Stimulated activated memory B cell treated with anti-CD40 and anti-IgM and Interleukin-4, amounts not matched to agents 10 μg/mL and 1 μg/mL and 100 μg/mL, for 72 hours (primary cell): ENCODE results near the gene ACTR1B.
A peak's percentile ranks its signal among the peaks of the same experiment; 100 is the strongest.
"Not testable (repeated sequence)": the region's sequence is repeated elsewhere in the genome, so short reads cannot be mapped to it uniquely, and the experiment has no call there.

Experiments used
- ATAC-seq: fragments of 150-1000 bp; cut with Tn5 transposase; 2 replicates; pipeline ENCODE4 v1.10.0; 2021
- H3K27ac Mint-ChIP-seq: one replicate; pipeline ENCODE4 v1.8.0; 2022; ENCODE audit warnings: mild to moderate bottlenecking, mixed read lengths
- H3K27me3 Mint-ChIP-seq: one replicate; pipeline ENCODE4 v1.8.0; 2022; ENCODE audit warnings: mixed read lengths
- H3K36me3 Mint-ChIP-seq: one replicate; pipeline ENCODE4 v1.8.0; 2022; ENCODE audit warnings: mixed read lengths
- H3K4me1 Mint-ChIP-seq: one replicate; pipeline ENCODE4 v1.8.0; 2022; ENCODE audit warnings: mixed read lengths
- H3K4me3 Mint-ChIP-seq: one replicate; pipeline ENCODE4 v1.8.0; 2022; ENCODE audit warnings: mild to moderate bottlenecking, moderate library complexity, mixed read lengths
- H3K9me3 Mint-ChIP-seq: one replicate; pipeline ENCODE4 v1.8.0; 2022; ENCODE audit warnings: mixed read lengths

Gene ACTR1B

DNA sequence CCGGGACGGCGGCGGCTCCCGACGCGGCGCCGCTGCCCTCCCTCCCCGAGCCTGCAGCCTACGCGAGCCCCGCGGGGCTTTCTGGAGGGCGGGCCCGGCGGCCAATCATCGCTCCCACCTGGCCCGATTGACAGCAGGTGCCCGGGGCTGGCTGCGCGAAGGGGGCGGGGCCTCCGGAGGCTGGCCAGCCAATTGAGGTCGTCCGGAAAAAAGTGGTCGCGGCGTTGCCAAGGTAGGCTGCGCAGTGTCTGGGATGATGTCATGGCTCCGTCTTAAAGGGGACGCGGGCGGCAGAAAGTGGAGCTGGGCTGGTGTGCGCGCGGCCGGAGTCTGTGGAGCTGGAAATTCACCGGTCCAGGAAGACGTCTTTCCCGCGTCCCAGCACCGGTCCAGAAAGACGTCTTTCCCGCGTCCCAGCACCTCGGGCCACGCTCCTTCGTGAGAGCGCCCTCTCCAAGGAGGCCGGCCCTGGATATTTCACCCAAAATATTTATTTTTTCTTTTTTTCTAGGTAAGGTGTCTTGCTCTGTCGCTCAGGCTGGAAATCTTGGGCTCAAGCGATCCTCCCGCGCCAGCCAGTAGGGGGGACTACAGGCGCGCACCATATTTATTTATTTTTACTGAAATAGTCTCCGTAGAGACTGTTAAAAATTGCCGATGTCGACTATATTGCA, at the start of gene ACTR1B:
TSS of gene ACTR1B (minus strand) at position 83 of the 674 bp plus-strand sequence. CDS start 154 bp downstream, outside the sequence.
- H3K4me3 Mint-ChIP-seq, result peak within 1 kb of the TSS; percentile 93
- H3K36me3 Mint-ChIP-seq, result peaks cover 8% of the 10 kb centered on the region
- peak within 1 kb of the TSS; percentile 93 for H3K27ac Mint-ChIP-seq

DNA sequence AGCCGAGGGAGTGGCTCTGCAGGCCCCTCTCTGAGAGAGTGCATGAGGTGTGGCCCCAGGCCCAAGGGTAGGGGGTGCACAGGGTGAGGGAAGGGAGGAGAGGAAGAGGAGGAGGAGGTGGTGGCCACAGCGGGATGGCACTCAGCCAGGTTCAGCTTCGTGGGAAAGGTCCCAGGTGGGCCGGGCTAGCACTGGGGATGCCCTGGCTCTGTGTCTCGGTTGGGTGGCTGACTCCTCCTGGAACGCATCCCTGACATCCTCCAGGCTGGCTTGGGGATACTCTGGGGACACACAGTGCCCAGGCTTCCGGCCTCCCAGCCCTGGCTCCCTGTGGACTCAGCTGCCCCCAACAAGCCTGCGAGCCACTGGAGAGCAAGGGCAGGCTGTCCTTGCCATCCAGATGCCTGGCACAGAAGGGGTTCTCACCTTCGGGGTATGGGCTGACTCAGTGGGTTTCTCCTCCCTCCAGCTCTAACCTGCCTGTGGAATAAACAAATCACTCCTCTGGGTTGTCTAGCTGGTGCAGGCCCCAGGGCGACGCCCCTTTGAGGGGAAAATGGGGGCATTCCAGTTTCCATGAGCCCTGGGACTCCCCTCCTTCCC, 49.0 kb upstream of the ACTR1B start:
- Mint-ChIP-seq H3K9me3 (no peaks in the 10 kb centered on the region), H3K4me1 (peaks cover 17% of the 10 kb centered on the region), H3K27me3 (peaks cover 22% of the 10 kb centered on the region), H3K4me3 (no peak overlapping the region), H3K36me3 (no peaks in the 10 kb centered on the region), H3K27ac (peak overlapping the region; percentile 42)
- ATAC-seq, result no peak

More for the DNA sequence above, at the start of gene ACTR1B:
- Mint-ChIP-seq H3K9me3 (no peaks in the 10 kb centered on the region), H3K4me1 (peaks cover 30% of the 10 kb centered on the region), H3K27me3 (no peaks in the 10 kb centered on the region)
- peak; percentile 94 for ATAC-seq

DNA sequence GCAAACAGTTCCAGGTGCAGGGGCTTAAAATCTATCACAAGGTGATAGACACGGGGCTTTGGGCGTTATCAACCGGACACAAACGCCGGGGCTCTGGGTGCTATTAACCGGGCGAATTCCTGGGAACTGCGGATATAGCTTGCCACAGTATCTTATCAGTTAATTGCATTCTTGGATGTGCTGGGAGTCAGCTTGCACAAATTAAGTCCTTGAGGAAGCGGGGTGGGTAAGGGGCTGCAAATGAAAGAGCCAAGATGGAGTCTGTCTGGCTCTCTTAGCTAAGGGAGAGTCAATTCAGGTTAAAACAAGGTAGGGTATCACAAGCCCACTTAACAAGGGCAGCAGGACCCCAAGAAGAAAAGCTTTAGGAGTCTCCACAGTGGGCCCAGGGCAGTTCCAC, 48.3 kb upstream of the ACTR1B start:
- Mint-ChIP-seq H3K27me3 (peaks cover 26% of the 10 kb centered on the region), H3K4me1 (peaks cover 17% of the 10 kb centered on the region)
- not testable (repeated sequence) for H3K9me3 Mint-ChIP-seq, ATAC-seq, H3K36me3 Mint-ChIP-seq, H3K27ac Mint-ChIP-seq, H3K4me3 Mint-ChIP-seq

DNA sequence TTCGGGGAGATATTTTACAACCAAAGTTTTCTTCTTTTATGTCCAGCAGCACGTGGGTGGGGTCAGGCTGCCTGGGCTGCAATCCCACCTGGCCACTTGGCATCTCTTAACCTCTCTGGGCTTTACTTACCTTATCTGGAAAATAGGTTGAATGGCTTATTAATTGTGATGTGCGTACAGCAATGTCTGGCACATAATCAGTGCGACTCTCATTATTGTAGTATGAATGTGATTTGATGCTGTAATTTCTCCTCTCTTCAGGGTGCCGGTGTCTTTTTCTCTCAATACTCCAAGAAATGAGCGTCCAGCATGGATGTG, 47.5 kb upstream of the ACTR1B start:
- Mint-ChIP-seq H3K27me3 (peaks cover 26% of the 10 kb centered on the region), H3K4me3 (no peak overlapping the region), H3K9me3 (no peaks in the 10 kb centered on the region), H3K27ac (no peak overlapping the region), H3K4me1 (peaks cover 11% of the 10 kb centered on the region), H3K36me3 (no peaks in the 10 kb centered on the region)
- no peak for ATAC-seq

DNA sequence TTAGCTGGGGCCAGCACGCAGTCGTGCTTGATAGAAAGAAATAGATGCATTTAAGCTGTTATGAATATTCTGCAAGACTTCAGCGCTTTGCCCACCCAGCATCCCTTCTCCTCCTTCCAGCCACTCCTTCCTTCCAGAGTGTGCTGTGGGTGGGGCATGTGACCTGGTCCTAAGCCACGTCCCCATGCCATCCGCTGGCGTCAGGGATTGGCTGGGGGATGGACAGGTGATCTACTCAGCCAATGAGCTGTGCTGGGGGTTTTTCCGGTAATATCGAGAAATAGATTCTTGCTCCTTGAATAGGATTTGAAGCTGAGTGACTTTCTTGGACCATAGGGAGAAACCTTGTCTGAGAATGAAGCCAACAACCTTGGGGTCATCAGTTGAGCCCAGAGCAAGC, 44.8 kb upstream of the ACTR1B start:
- Mint-ChIP-seq H3K27me3 (peaks cover 26% of the 10 kb centered on the region), H3K27ac (no peak overlapping the region), H3K36me3 (no peaks in the 10 kb centered on the region), H3K4me3 (no peak overlapping the region), H3K9me3 (no peaks in the 10 kb centered on the region), H3K4me1 (peaks cover 10% of the 10 kb centered on the region)
- no peak for ATAC-seq

DNA sequence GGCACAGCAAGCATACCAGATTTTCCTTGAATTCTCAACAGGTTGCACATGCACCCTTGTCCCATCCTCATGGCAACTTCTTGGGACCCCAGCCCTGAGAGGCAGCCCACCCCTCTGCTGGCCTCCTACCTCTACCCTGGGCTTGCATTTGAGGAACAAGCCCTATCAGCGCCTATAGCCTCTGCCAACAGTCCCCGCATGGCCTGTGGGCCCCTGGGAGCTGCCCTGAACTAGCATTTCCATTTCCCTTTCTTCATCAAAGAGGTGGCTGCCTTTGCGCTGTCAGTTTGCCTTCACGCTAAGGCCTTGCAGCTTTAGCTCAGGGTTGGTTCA, 44.2 kb upstream of the ACTR1B start:
- Mint-ChIP-seq H3K4me3 (no peak overlapping the region), H3K36me3 (no peaks in the 10 kb centered on the region), H3K9me3 (no peaks in the 10 kb centered on the region), H3K27me3 (peaks cover 26% of the 10 kb centered on the region), H3K4me1 (peaks cover 6% of the 10 kb centered on the region), H3K27ac (no peak overlapping the region)
- no peak for ATAC-seq

DNA sequence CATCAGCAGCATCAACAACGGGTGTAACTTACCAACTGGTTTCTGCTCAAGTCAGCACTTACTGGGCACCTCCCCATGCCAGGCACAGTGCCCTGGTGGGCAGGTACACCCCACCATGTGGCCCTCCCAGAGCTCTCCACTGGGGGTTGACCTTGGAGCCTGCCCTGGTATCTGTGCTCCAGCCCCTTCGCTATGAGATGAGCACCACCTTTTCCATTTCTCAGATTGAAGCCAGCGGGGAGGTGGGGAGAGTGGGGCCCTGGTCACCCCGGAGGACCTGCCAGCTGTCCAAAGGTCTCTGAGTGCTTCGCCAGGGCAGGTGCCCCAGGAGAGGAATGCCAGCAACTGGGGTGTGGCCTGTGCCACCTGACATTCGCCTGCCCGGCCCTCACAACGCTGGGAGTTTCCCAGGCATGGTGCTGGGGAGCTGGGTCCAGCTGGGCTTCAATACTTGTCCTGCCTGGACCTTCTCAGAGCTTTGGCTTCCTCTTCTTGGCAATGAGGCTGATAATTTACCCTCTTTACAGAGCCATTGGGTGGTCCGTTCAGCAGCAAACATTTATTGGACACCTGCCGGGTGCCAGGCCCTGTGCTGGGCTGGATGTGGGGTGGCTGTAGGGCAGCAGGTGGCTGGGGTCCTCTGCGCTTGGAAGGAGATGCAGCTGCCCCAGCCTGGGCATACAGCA, 43.7 kb upstream of the ACTR1B start:
- H3K4me1 Mint-ChIP-seq, result peaks cover 6% of the 10 kb centered on the region
- no peak overlapping the region for H3K27ac Mint-ChIP-seq
- H3K36me3 Mint-ChIP-seq, result no peaks in the 10 kb centered on the region
- ATAC-seq, result no peak
- H3K27me3 Mint-ChIP-seq, result peaks cover 26% of the 10 kb centered on the region
- H3K4me3 Mint-ChIP-seq, result no peak overlapping the region
- H3K9me3 Mint-ChIP-seq, result no peaks in the 10 kb centered on the region

DNA sequence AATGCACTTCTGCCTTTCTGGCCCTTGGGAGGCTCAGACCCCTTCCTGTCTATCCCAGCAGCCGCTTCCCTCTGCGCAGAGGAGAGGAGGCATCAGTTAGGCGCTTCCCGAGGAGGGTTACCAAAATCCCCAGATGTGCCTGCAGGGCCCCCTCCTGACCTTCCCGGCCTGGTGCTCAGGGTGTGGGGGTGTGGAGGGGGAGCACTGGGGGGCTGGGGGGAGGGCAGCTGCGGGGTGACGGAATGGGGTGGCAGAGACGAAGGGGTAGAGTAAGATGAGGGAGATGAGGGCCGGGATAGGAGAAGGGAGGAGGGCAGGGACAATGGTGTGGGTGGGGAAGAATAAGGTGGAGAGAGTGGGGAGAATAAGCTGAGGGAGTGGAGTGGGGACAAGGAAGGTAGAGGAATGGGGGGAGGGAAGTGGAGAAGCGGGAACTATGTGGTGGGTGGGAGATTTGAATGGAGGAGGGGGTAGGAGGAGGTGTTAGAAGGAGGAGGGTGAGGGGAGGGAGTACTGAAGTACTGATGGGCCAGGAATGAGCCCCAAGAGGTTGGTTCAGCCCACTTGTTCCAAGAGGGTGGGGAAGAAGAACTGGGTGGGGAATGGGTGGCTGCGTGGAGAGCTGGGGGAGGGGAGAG, 43.0 kb upstream of the ACTR1B start:
- no peaks in the 10 kb centered on the region for H3K9me3 Mint-ChIP-seq
- H3K4me1 Mint-ChIP-seq, result peaks cover 6% of the 10 kb centered on the region
- no peak overlapping the region for H3K27ac Mint-ChIP-seq
- H3K36me3 Mint-ChIP-seq, result no peaks in the 10 kb centered on the region
- no peak overlapping the region for H3K4me3 Mint-ChIP-seq
- ATAC-seq, result peak; percentile 8
- H3K27me3 Mint-ChIP-seq, result peaks cover 26% of the 10 kb centered on the region

DNA sequence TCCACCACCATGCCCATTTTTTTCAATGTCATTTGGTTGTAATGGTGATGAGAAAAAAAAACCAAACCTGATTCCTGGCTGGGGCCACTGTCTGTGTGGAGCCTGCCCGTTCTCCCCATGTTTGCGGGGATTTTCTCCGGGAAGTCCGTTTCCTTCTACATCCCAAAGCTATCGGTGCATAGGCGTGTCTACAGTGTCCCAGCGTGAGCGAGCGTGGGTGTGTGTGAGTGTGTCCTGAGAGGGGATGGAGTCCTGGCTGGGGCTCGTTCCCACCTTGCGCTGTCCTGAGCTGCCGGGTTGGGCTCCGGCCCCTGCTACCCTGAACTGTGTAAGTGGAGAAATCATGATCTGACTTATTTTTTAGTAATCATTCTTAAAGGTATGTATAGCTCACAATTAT, 42.3 kb upstream of the ACTR1B start:
- Mint-ChIP-seq H3K4me3 (no peak overlapping the region), H3K36me3 (no peaks in the 10 kb centered on the region), H3K9me3 (no peaks in the 10 kb centered on the region), H3K27me3 (peaks cover 26% of the 10 kb centered on the region), H3K27ac (no peak overlapping the region), H3K4me1 (peaks cover 6% of the 10 kb centered on the region)
- no peak for ATAC-seq

DNA sequence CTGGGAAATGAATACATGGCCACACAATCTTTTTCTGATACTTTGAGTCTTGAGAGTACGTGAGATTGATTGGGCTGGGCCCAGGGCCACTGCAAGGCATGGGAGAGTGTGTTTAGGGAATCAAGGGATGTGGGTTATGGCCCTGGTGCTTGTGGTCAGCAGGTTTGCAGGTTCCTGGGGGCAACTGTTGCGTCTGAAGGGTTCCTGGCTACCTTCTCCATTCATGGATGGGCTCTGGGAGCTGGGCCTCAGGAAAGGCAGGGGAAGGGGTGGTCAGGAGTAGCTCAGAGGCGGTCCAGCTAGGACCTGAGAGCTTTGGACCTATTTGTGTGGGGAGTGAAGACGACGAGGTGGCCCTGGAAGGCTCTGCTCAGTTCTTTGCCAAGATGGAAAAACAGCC, 41.1 kb upstream of the ACTR1B start:
- H3K4me3 Mint-ChIP-seq, result no peak overlapping the region
- H3K27ac Mint-ChIP-seq, result no peak overlapping the region
- H3K9me3 Mint-ChIP-seq, result no peaks in the 10 kb centered on the region

DNA sequence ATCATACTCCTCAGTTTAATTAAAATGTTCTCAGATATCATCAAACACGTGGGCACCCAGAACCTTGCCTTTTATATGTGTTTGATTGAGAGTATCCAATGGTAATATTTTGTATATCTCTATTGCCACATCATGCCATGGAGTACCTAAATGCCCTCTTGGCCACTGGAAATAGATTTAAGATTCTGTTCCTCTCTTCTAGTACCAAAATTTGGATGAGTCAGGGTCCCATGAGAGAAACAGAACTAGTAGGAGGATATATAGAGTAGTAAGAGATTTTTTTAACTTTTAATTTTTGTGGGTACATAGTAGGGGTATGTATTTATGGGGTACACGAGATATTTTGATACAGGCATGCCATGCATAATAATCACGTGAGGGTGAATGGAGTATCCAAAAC, 39.9 kb upstream of the ACTR1B start:
- Mint-ChIP-seq H3K9me3 (no peaks in the 10 kb centered on the region), H3K4me1 (peaks cover 9% of the 10 kb centered on the region), H3K27ac (no peak overlapping the region), H3K4me3 (no peak overlapping the region), H3K36me3 (no peaks in the 10 kb centered on the region), H3K27me3 (peaks cover 14% of the 10 kb centered on the region)
- no peak for ATAC-seq

More for the DNA sequence above, 41.1 kb upstream of the ACTR1B start:
- Mint-ChIP-seq H3K36me3 (no peaks in the 10 kb centered on the region), H3K27me3 (peaks cover 23% of the 10 kb centered on the region), H3K4me1 (peaks cover 11% of the 10 kb centered on the region)
- ATAC-seq, result no peak

DNA sequence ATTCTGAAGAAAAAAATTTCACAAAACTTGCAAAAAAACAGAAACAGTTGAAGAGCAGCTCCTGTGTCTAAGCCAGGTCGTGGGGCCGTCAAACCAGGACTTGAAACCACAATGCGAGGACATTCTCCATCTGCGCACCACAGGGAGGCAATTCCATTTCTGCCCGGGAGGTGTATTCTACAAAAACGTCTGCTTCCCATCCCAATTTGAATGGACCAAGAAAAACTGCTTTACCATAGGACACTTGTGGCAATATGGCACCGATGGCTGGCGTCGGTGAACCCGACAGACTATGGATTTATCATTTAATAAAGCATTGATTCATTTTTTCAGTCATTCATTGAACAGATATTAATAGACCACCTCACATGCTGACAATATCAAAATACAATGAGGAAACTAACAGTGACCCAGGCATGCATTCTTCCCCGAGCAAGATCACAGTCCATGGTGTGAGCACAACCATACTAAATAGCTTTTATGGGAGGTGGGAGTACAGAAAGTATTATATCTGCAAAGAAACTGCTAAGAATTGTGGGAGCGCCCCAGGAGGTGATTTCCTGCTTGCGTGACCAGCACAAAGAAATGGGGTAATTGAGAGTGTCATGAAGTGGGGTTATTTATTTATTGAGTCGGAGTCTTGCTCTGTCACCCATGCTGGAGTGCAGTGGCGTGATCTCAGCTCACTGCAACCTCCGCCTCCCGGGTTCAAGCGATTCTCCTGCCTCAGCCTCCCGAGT, 39.1 kb upstream of the ACTR1B start:
- no peaks in the 10 kb centered on the region for H3K36me3 Mint-ChIP-seq
- H3K27me3 Mint-ChIP-seq, result peaks cover 5% of the 10 kb centered on the region
- H3K9me3 Mint-ChIP-seq, result no peaks in the 10 kb centered on the region

DNA sequence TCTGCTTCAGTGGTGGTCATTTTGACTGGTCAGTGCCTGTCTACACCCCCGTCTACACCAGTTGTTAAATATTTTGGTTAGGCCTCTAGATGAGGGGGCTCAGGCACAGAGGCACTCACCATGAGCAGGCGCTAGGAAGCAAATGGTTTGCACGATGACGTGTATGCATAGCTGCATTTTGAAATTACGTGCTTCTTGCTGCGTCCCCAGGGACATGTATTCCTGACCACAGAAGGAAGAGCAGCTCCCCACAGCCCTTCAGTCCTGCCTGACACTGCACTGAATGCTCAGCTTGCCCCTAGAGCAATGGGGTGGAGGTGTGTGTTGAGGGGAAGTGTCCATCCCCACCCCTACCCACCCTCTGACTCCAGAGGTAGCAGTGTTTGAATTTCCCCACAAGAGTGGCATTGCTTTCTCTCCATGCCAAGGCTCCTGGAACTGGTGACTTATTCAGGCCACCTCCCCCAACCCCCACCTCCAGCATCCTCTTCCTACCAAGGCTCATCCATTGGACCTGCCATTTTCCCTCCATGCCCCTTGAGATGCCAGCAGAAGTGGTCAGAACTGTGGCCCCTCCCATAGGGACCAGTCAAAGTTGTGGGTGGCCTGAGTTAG, 38.1 kb upstream of the ACTR1B start:
- no peak overlapping the region for H3K4me3 Mint-ChIP-seq
- no peak for ATAC-seq
- H3K36me3 Mint-ChIP-seq, result no peaks in the 10 kb centered on the region
- peaks cover 14% of the 10 kb centered on the region for H3K4me1 Mint-ChIP-seq
- H3K9me3 Mint-ChIP-seq, result no peaks in the 10 kb centered on the region
- no peak overlapping the region for H3K27ac Mint-ChIP-seq
- no peaks in the 10 kb centered on the region for H3K27me3 Mint-ChIP-seq

More for the DNA sequence above, 39.1 kb upstream of the ACTR1B start:
- ATAC-seq, result no peak
- H3K4me3 Mint-ChIP-seq, result no peak overlapping the region
- no peak overlapping the region for H3K27ac Mint-ChIP-seq
- H3K4me1 Mint-ChIP-seq, result peaks cover 9% of the 10 kb centered on the region

DNA sequence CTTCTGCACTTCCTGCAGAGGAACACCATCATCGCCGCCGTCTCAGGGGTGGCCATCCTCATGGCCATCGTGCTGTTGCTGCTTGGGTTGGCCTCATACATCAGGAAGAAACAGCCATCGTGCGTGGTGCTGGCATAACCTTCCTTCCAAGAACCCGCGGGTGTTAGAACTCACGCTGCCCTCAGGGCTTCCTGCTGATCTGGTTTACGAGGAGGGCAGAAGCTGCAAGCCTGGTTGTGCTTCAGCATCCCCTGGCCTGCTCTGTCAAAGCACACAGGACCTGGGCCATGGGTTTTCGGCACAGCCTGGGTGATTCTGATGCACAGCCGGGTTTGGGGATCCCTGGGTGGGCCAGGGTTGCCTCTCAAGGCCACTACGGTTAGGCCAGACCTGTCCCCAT, 37.3 kb upstream of the ACTR1B start:
- H3K27me3 Mint-ChIP-seq, result no peaks in the 10 kb centered on the region

More for the DNA sequence above, 37.3 kb upstream of the ACTR1B start:
- ATAC-seq, result no peak
- Mint-ChIP-seq H3K27ac (no peak overlapping the region), H3K9me3 (no peaks in the 10 kb centered on the region), H3K4me1 (peaks cover 15% of the 10 kb centered on the region), H3K4me3 (no peak overlapping the region), H3K36me3 (no peaks in the 10 kb centered on the region)
